ENCODE measurements around the gene TMUB2.
"Not testable (repeated sequence)": the region's sequence is repeated elsewhere in the genome, so short reads cannot be mapped to it uniquely, and the experiment has no call there.

The TMUB2 gene

DNA sequence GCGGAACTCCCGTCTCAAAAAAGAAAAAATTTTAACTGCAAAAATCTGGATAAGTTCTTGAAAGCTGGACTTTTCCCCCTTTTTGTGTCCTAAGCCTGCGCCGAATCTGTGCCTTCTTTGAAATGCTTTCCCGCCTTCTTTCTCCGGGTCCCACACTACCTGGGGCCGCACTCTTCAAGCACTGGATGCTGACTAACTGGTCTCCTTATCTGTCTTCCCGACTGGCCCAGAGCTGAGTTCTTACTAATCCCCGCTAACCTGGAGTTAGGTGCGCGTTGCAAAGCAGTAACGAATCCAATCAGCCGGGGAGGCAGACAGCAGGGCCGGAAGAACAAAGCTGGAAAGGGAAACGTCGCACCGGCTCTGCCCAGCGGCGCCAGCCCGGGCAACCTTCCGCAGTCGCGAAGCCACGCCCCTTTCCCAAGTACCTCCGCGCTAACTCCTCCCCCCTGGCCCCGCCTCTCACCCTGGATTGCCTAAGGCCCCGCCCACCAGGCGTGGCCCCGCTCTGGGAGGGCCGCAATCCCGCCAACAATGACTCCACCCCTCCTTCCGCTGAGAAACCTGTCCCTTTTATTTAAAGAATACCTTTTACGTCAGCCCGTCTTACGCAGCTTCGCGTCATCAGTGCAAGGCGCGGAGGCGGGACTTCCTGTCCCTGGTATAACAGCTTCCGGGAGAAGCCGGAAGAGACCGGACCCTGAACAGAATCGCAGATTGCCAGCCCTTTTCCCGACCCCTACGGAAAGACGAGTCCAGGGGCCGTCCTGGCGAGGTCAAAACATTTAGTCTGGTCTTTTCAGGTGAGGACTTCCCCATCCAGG is at the start of gene TMUB2:
Gene TMUB2 (plus strand): TSS at position 666 of the 824 bp plus-strand sequence. CDS start 737 bp downstream, outside the sequence.
- DNase-seq (ENCODE audit: low read depth in 4 of 4, low spot score in 1 of 4): peak; percentile 99 to 100 (median 99)

- peak; percentile 43 to 71 (median 56) for DNase-seq (ENCODE audit: low read depth in 4 of 4, low spot score in 1 of 4)
Observed at GRCh38 chr17:44137891-44138709, 48.7 kb upstream of the TMUB2 start.

- not testable (repeated sequence) for DNase-seq (ENCODE audit: low read depth in 4 of 4, low spot score in 1 of 4)
Observed at GRCh38 chr17:44143921-44144320, 42.9 kb upstream of the TMUB2 start.

DNA sequence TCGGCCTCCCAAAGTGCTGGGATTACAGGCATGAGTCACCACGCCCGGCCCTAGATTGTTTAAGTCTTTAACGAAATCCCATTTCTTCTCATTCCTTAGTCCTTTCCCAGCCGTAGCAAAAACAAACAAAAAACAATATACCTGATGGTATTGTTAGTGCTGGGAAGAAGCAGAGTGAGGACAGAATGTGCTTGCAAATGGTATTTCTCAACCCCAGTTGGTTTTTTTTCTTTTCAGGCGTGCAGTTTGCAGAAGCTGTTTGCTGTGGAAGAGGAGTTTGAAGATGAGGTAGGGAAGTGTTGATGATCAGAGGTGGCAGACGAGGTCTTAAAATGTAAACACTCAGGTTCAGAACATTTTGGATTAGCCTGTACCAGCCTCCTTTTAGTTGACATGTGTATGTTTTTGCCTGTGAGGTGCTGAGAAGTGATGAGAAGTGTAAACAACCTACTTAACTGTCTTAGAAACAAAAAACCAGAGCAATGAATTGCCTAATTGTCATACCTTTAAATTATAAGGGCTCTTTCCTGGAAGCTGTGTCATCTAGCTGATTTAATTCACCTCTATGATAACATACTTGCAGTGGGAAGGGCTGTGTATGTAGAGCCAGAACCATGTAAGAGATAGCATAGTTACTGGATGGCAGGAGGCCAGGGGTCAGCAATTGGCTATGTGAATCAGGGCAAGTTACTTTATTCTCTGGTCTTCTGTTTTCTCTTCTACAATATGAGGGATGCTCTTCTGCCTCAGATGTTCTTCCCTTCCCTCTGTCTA is 41.6 kb upstream of the TMUB2 start:
- DNase-seq (ENCODE audit: low read depth in 4 of 4, low spot score in 1 of 4): no peak

- DNase-seq (ENCODE audit: low read depth in 4 of 4, low spot score in 1 of 4): no peak
Observed at GRCh38 chr17:44146375-44147346, 40.1 kb upstream of the TMUB2 start.

DNA sequence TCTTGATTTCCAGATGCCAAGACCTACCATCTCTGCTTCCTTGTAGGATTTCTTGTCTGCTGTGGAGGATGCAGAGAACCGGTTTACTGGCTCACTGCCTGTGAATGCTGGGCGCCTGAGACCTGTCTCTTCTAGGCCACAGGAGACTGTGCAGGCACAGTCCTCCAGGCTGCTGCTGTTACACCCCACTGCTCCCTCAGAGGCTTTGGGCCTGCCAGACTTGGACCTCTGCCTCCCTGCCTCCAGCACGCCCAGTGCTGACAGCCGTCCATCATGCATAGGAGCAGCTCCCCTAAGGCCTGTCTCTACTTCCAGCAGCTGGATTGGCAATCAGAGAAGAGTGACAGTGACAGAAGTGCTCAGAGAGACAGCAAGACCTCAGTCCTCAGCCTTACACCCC is 39.0 kb upstream of the TMUB2 start:
- no peak for DNase-seq (ENCODE audit: low read depth in 4 of 4, low spot score in 1 of 4)

- DNase-seq (ENCODE audit: low read depth in 4 of 4, low spot score in 1 of 4): not testable (repeated sequence)
Observed at GRCh38 chr17:44149066-44149465, 37.7 kb upstream of the TMUB2 start.

- DNase-seq (ENCODE audit: low read depth in 4 of 4, low spot score in 1 of 4): no peak
Observed at GRCh38 chr17:44149750-44150329, 36.9 kb upstream of the TMUB2 start.

GRCh38 chr17:44152875-44153274 is 33.9 kb upstream of the TMUB2 start:
- no peak for DNase-seq (ENCODE audit: low read depth in 4 of 4, low spot score in 1 of 4)

DNA sequence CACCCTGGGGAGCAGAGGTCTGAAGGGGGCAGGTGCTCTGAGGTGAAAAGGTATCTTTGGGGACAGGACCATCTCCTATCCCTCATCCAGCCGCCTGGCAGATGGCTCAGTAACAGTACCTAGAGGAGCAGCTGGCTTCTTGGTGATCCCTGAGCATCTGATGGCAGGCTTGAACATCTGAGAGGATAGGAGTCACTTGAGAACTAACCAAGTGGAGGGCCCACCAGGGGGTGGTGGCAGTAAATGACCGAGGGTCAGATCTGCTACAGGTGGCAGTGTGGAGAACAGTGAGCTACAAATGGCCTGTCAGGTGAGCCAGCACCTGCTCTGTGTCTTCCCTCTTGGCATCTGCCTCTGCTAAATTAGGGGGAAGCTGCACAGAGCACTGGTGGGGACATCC is 31.3 kb upstream of the TMUB2 start:
- DNase-seq (ENCODE audit: low read depth in 4 of 4, low spot score in 1 of 4): no peak

- DNase-seq (ENCODE audit: low read depth in 4 of 4, low spot score in 1 of 4): no peak
Observed at GRCh38 chr17:44159519-44160210, 27.1 kb upstream of the TMUB2 start.

GRCh38 chr17:44164476-44164875 is 22.3 kb upstream of the TMUB2 start:
- DNase-seq (ENCODE audit: low read depth in 4 of 4, low spot score in 1 of 4): no peak

GRCh38 chr17:44167181-44167861 is 19.5 kb upstream of the TMUB2 start:
- no peak for DNase-seq (ENCODE audit: low read depth in 4 of 4, low spot score in 1 of 4)

DNA sequence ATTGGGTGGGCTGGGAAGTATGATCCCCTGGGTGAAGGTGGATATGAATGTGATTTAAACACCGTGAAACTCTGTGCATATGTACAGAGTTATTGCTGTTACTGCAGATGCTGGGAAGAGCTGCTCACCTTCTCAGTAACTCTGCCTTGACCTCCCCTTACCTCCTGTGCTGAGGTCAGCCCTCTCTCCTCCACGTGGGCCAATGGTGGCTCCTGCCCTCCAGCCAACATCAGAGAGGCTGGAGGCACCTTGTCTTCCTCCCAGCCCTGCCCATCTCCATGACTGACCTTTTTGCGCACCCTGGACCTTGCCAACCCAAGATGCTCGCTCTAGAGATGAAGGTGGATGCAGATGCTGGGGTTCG is 16.7 kb upstream of the TMUB2 start:
- no peak for DNase-seq (ENCODE audit: low read depth in 4 of 4, low spot score in 1 of 4)

GRCh38 chr17:44170499-44171201 is 16.1 kb upstream of the TMUB2 start, which contains the start of gene ASB16:
ASB16 (plus strand) TSS chr17:44170704; CDS start chr17:44170790, 86 bp downstream.
- no peak for DNase-seq (ENCODE audit: low read depth in 4 of 4, low spot score in 1 of 4)

GRCh38 chr17:44171931-44172455 is 14.8 kb upstream of the TMUB2 start:
- no peak for DNase-seq (ENCODE audit: low read depth in 4 of 4, low spot score in 1 of 4)

DNA sequence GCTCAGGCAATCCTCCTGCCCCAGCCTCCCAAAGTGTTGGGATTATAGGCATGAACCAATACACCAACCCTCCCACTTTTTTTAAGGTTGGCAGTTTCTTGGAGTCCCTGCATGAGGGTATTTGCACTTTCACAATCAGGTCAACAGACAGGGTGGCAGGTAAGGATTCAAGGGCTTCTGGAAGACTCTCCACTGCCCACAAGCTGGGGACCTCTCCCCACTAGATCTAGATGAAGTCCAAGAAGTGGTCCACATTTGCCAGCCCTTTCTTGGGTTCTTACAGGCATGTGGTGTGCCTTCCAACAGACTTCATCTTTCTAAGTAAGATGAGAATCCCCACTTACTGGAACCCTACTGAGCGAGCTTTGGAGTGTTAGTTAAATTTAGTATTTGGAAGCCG is 12.3 kb upstream of the TMUB2 start:
- no peak for DNase-seq (ENCODE audit: low read depth in 4 of 4, low spot score in 1 of 4)

DNA sequence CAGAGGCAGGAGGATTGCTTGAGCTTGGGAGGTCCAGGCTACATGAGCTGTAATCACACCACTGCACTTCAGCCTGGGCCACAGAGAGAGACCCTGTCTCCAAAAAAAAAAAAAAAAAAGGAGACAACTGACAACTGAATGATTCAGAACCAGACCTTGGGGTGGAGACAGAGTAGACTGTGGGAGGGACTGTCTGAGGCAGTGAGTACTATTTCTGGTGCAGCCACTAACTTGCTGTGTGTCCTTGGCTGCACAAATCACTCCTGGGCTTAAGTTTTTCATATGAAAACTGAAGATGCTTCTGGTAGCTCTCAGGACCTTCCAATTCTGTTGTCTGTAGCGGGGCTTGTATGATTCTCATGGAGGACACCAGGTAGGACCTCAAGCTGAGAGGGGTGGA is 10.5 kb upstream of the TMUB2 start:
- no peak for DNase-seq (ENCODE audit: low read depth in 4 of 4, low spot score in 1 of 4)
